ENCODE measurements around the gene FBXW11. TPM values are rescaled to one million over a fixed set of nuclear protein-coding genes. Genes with fewer than 3 reads are reported as not detected.
"Not testable (repeated sequence)": the region's sequence is repeated elsewhere in the genome, so short reads cannot be mapped to it uniquely, and the experiment has no call there.

Gene FBXW11
- total RNA-seq, 1 donor from 2014 or later, result 64.7 TPM

GRCh38 chr5:171888051-171888481, 118.4 kb downstream of the FBXW11 start:
- Histone ChIP-seq H2AFZ (ENCODE audit: low read depth, low read length) (no peak overlapping the region), H3K4me2 (ENCODE audit: low read length) (no peak overlapping the region), H3K4me3 (ENCODE audit: insufficient read depth, low read depth, low read length) (no peak overlapping the region), H3K9me3 (ENCODE audit: insufficient read depth, low read depth, low read length) (no peaks in the 10 kb centered on the region), H3K36me3 (ENCODE audit: insufficient read depth, low read length) (peaks cover 6% of the 10 kb centered on the region), H3K79me2 (ENCODE audit: insufficient read depth, low read length) (peaks cover 4% of the 10 kb centered on the region), H3K27me3 (ENCODE audit: insufficient read depth, low read length) (no peaks in the 10 kb centered on the region), H3K9ac (ENCODE audit: low read length) (no peak overlapping the region), H3K4me1 (ENCODE audit: insufficient read depth, low read length) (no peaks in the 10 kb centered on the region), H3K27ac (ENCODE audit: low read depth, low read length) (no peak overlapping the region), H4K20me1 (ENCODE audit: insufficient read depth, low read length) (peaks cover 27% of the 10 kb centered on the region)
- no peaks in the 10 kb centered on the region for H3K9me3 Mint-ChIP-seq (ENCODE audit: unreplicated experiment)
- no peak overlapping the region for H3K27ac Mint-ChIP-seq (ENCODE audit: unreplicated experiment)
- no peak overlapping the region for H3K4me3 Mint-ChIP-seq (ENCODE audit: unreplicated experiment)
- H3K4me1 Mint-ChIP-seq (ENCODE audit: low read depth, unreplicated experiment), result peaks cover 5% of the 10 kb centered on the region
- TF ChIP-seq CTCF (IDR thresholded peaks at IDR 0.05; ENCODE audit: insufficient read depth, low read depth, low read length) (no peak), EZH2 (IDR thresholded peaks at IDR 0.05; ENCODE audit: insufficient read depth, low read length) (no peak)
- DNase-seq (ENCODE audit: low read depth) (no peak), FAIRE-seq (no peak)
- H3K36me3 Mint-ChIP-seq (ENCODE audit: low read depth, unreplicated experiment), result peaks cover 19% of the 10 kb centered on the region
- no peaks in the 10 kb centered on the region for H3K27me3 Mint-ChIP-seq (ENCODE audit: low read depth, unreplicated experiment)

GRCh38 chr5:171886037-171886436, 120.4 kb downstream of the FBXW11 start:
- H3K36me3 Mint-ChIP-seq (ENCODE audit: low read depth, unreplicated experiment), result peaks cover 19% of the 10 kb centered on the region
- not testable (repeated sequence) for H2AFZ ChIP-seq (ENCODE audit: low read depth, low read length); H3K27ac Mint-ChIP-seq (ENCODE audit: unreplicated experiment); DNase-seq (ENCODE audit: low read depth); H3K27me3 Mint-ChIP-seq (ENCODE audit: low read depth, unreplicated experiment); H3K4me1 Mint-ChIP-seq (ENCODE audit: low read depth, unreplicated experiment); H3K27ac ChIP-seq (ENCODE audit: low read depth, low read length); H3K9ac ChIP-seq (ENCODE audit: low read length); H3K4me3 ChIP-seq (ENCODE audit: insufficient read depth, low read depth, low read length); H3K4me2 ChIP-seq (ENCODE audit: low read length); H3K36me3 ChIP-seq (ENCODE audit: insufficient read depth, low read length); H3K79me2 ChIP-seq (ENCODE audit: insufficient read depth, low read length); H3K27me3 ChIP-seq (ENCODE audit: insufficient read depth, low read length); FAIRE-seq; H3K4me1 ChIP-seq (ENCODE audit: insufficient read depth, low read length); H3K4me3 Mint-ChIP-seq (ENCODE audit: unreplicated experiment); H3K9me3 ChIP-seq (ENCODE audit: insufficient read depth, low read depth, low read length); H3K9me3 Mint-ChIP-seq (ENCODE audit: unreplicated experiment)
- H4K20me1 ChIP-seq (ENCODE audit: insufficient read depth, low read length), result peaks cover 19% of the 10 kb centered on the region

GRCh38 chr5:171882118-171882517, 124.3 kb downstream of the FBXW11 start:
- H3K9me3 Mint-ChIP-seq (ENCODE audit: unreplicated experiment), result no peaks in the 10 kb centered on the region
- Histone ChIP-seq H4K20me1 (ENCODE audit: insufficient read depth, low read length) (peaks cover 16% of the 10 kb centered on the region), H3K4me1 (ENCODE audit: insufficient read depth, low read length) (no peaks in the 10 kb centered on the region), H3K4me3 (ENCODE audit: insufficient read depth, low read depth, low read length) (no peak overlapping the region), H3K27ac (ENCODE audit: low read depth, low read length) (no peak overlapping the region), H2AFZ (ENCODE audit: low read depth, low read length) (no peak overlapping the region), H3K27me3 (ENCODE audit: insufficient read depth, low read length) (no peaks in the 10 kb centered on the region), H3K36me3 (ENCODE audit: insufficient read depth, low read length) (peaks cover 13% of the 10 kb centered on the region), H3K79me2 (ENCODE audit: insufficient read depth, low read length) (no peaks in the 10 kb centered on the region), H3K9me3 (ENCODE audit: insufficient read depth, low read depth, low read length) (no peaks in the 10 kb centered on the region), H3K9ac (ENCODE audit: low read length) (no peak overlapping the region), H3K4me2 (ENCODE audit: low read length) (no peak overlapping the region)
- no peak for FAIRE-seq
- H3K27ac Mint-ChIP-seq (ENCODE audit: unreplicated experiment), result no peak overlapping the region
- TF ChIP-seq EZH2 (IDR thresholded peaks at IDR 0.05; ENCODE audit: insufficient read depth, low read length) (no peak), CTCF (IDR thresholded peaks at IDR 0.05; ENCODE audit: insufficient read depth, low read depth, low read length) (no peak)
- no peak overlapping the region for H3K4me3 Mint-ChIP-seq (ENCODE audit: unreplicated experiment)
- H3K4me1 Mint-ChIP-seq (ENCODE audit: low read depth, unreplicated experiment), result no peaks in the 10 kb centered on the region
- DNase-seq (ENCODE audit: low read depth), result no peak
- peaks cover 16% of the 10 kb centered on the region for H3K36me3 Mint-ChIP-seq (ENCODE audit: low read depth, unreplicated experiment)
- no peaks in the 10 kb centered on the region for H3K27me3 Mint-ChIP-seq (ENCODE audit: low read depth, unreplicated experiment)

Data from astrocyte (in vitro differentiated cells and primary cell).